GM23338 (cell line): ENCODE data around the gene YTHDC2. TPM values are rescaled to one million over a fixed set of nuclear protein-coding genes. Genes with fewer than 3 reads are reported as not detected.

Experiments used
- ATAC-seq: fragments of 200-7000 bp; cut with Tn5 transposase; 3 replicates; pipeline ENCODE4 v1.9.1; 2020
- DNase-seq: peaks from one replicate; pipeline ENCODE4 v3.0.0-alpha.2; 2015; ENCODE audit warnings: low spot score
- H2AFZ ChIP-seq: fragments of 200-600 bp; sonication (generic); 2 replicates; pipeline ENCODE4 v1.8.0; 2016; ENCODE audit warnings: antibody characterized with exemption, mild to moderate bottlenecking, moderate library complexity
- H3F3A ChIP-seq: fragments of 200-600 bp; sonication (generic); replicated peaks from 2 replicates; pipeline ENCODE4 v1.8.0; 2017; ENCODE audit warnings: antibody characterized with exemption, mixed run types, low read depth
- H3K27ac ChIP-seq: fragments of 200-600 bp; sonication (generic); 2 replicates; pipeline ENCODE4 v1.6.1; 2016; ENCODE audit warnings: low read depth
- H3K27me3 ChIP-seq: fragments of 200-600 bp; sonication (generic); 2 replicates; pipeline ENCODE4 v1.8.0; 2016; ENCODE audit warnings: mild to moderate bottlenecking, mixed run types, moderate library complexity; ENCODE audit not compliant: insufficient read depth
- H3K36me3 ChIP-seq: fragments of 200-600 bp; sonication (generic); 2 replicates; pipeline ENCODE4 v1.8.0; 2016; ENCODE audit warnings: mild to moderate bottlenecking; ENCODE audit not compliant: insufficient read depth
- H3K4me1 ChIP-seq: fragments of 200-600 bp; sonication (generic); 2 replicates; pipeline ENCODE4 v1.8.0; 2016; ENCODE audit warnings: mild to moderate bottlenecking, moderate library complexity; ENCODE audit not compliant: insufficient read depth
- H3K4me2 ChIP-seq: fragments of 200-600 bp; sonication (generic); 2 replicates; pipeline ENCODE4 v1.7.1; 2017; ENCODE audit warnings: mixed run types
- H3K4me3 ChIP-seq: fragments of 200-600 bp; sonication (generic); 2 replicates; pipeline ENCODE4 v1.6.1; 2016; ENCODE audit warnings: mixed run types
- H3K79me2 ChIP-seq: fragments of 200-600 bp; sonication (generic); replicated peaks from 2 replicates; pipeline ENCODE4 v1.8.0; 2017; ENCODE audit warnings: mild to moderate bottlenecking; ENCODE audit not compliant: insufficient read depth
- H3K9me2 ChIP-seq: fragments of 200-600 bp; sonication (generic); 2 replicates; pipeline ENCODE4 v1.8.0; 2017; ENCODE audit not compliant: insufficient read depth
- H4K20me1 ChIP-seq: fragments of 200-600 bp; sonication (generic); replicated peaks from 2 replicates; pipeline ENCODE4 v1.8.0; 2017; ENCODE audit warnings: mild to moderate bottlenecking; ENCODE audit not compliant: insufficient read depth
- H3K27ac Mint-ChIP-seq: 2 replicates; pipeline ENCODE4 v1.8.0; 2020; ENCODE audit warnings: inconsistent platforms, mild to moderate bottlenecking, moderate library complexity, mixed read lengths
- H3K27me3 Mint-ChIP-seq: 3 replicates; pipeline ENCODE4 v1.8.0; 2022; ENCODE audit warnings: low read depth, mild to moderate bottlenecking, moderate library complexity, mixed read lengths, inconsistent platforms; ENCODE audit not compliant: insufficient read depth, poor library complexity
- H3K36me3 Mint-ChIP-seq: 3 replicates; pipeline ENCODE4 v1.8.0; 2021; ENCODE audit warnings: low read depth, mild to moderate bottlenecking, inconsistent platforms, moderate library complexity, mixed read lengths
- H3K4me1 Mint-ChIP-seq: 3 replicates; pipeline ENCODE4 v1.8.0; 2020; ENCODE audit warnings: mild to moderate bottlenecking, inconsistent platforms, mixed read lengths
- H3K4me3 Mint-ChIP-seq: 3 replicates; pipeline ENCODE4 v1.8.0; 2021; ENCODE audit warnings: moderate library complexity, mild to moderate bottlenecking, inconsistent platforms, mixed read lengths
- H3K9me3 Mint-ChIP-seq: 3 replicates; pipeline ENCODE4 v1.8.0; 2020; ENCODE audit warnings: moderate library complexity, mild to moderate bottlenecking, inconsistent platforms, mixed read lengths
- CREB1 ChIP-seq: fragments of 250-450 bp; sonication (Bioruptor Pico); IDR thresholded peaks from 2 replicates; pipeline ENCODE4 v1.5.0; 2020; ENCODE audit warnings: low read depth, mild to moderate bottlenecking, moderate library complexity
- EZH2 ChIP-seq: fragments of 200-600 bp; sonication (generic); IDR thresholded peaks from one replicate; pipeline ENCODE4 v1.8.0; 2017; ENCODE audit warnings: antibody characterized with exemption, mild to moderate bottlenecking, low read depth; ENCODE audit not compliant: unreplicated experiment
- JUNB ChIP-seq: IDR thresholded peaks from one replicate; pipeline ENCODE4 v1.6.1; 2016; ENCODE audit warnings: antibody characterized with exemption; ENCODE audit not compliant: unreplicated experiment
- NANOG ChIP-seq: IDR thresholded peaks from 2 replicates; pipeline ENCODE4 v1.6.1; 2016; ENCODE audit warnings: antibody characterized with exemption, borderline replicate concordance
- POLR2AphosphoS5 ChIP-seq: IDR thresholded peaks from 2 replicates; pipeline ENCODE4 v1.6.1; 2016; ENCODE audit warnings: antibody characterized with exemption, low read depth
- ZNF114 ChIP-seq: fragments of 250-450 bp; sonication (Bioruptor Pico); IDR thresholded peaks from 2 replicates; pipeline ENCODE4 v1.5.0; 2020; ENCODE audit warnings: mild to moderate bottlenecking, moderate library complexity
- polyA plus RNA-seq: library from polyadenylated mRNA; unstranded; fragments of >200 nt; fragmentation: Nextera tagmentation; extraction: Ambion mirVana; gene quantifications from 2 replicates; pipeline ENCODE4 v1.2.1, GENCODE V29; 2016
- total RNA-seq: library from RNA; depleted of rRNA; stranded (reverse); fragments of >200 nt; shearing (Covaris generic); gene quantifications from 2 replicates; pipeline ENCODE4 v1.2.3, GENCODE V29; 2014
- TF ChIP-seq, protein P1 (sequence below): fragments of 250-450 bp; sonication (Bioruptor Pico); IDR thresholded peaks from 2 replicates; pipeline ENCODE4 v1.5.0; 2020; ENCODE audit warnings: mild to moderate bottlenecking, moderate library complexity
- TF ChIP-seq, protein P2 (sequence below): IDR thresholded peaks from one replicate; pipeline ENCODE4 v1.6.1; 2018; ENCODE audit warnings: antibody characterized with exemption; ENCODE audit not compliant: unreplicated experiment

Gene YTHDC2
- total and polyA plus RNA-seq, 2 experiments from 2014 or later: 19.9 to 33.9 TPM

DNA sequence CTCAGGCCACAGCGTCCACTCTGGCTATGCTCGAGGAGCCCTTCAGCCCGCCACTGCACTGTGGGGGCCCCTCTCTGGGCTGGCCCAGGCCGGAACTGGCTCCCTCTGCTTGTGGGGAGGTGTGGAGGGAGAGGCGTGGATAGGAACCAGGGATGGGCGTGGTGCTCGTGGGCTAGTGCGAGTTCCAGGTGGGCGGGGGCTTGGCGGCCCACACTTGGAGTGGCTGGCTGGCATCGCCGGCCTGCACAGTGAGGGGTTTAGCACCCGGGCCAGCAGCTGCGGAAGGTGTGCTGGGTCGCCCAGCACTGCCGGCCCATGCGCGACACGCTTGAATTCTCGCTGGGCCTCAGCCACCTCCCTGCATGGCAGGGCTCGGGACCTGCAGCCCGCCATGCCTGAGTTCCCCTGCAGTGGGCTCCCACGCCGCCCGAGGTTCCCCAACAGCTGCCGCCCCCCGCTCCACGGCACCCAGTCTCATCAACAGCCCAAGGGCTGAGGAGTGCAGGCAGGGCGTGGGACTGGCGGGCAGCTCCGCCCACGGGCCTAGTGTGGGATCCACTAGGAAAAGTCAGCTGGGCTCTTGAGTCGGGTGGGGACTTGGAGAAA is 103.8 kb downstream of the YTHDC2 start:
- no peak overlapping the region for H3K4me2 ChIP-seq
- H3K27me3 ChIP-seq: no peaks in the 10 kb centered on the region
- Mint-ChIP-seq H3K27ac (no peak overlapping the region), H3K36me3 (peaks cover 16% of the 10 kb centered on the region; the same call in 2 of the 3 replicates), H3K9me3 (peaks cover 23% of the 10 kb centered on the region), H3K4me3 (no peak overlapping the region), H3K4me1 (peaks cover 12% of the 10 kb centered on the region), H3K27me3 (peaks cover 6% of the 10 kb centered on the region)
- H3K4me3 ChIP-seq: no peak overlapping the region
- H3K79me2 ChIP-seq: no peaks in the 10 kb centered on the region
- H3K36me3 ChIP-seq: peaks cover 4% of the 10 kb centered on the region; the same call in 1 of the 2 replicates
- DNase-seq (no peak), ATAC-seq (no peak)
- no peak overlapping the region for H2AFZ ChIP-seq
- H3K27ac ChIP-seq: no peak overlapping the region
- no peaks in the 10 kb centered on the region for H3K9me2 ChIP-seq
- H4K20me1 ChIP-seq: no peaks in the 10 kb centered on the region
- TF ChIP-seq NANOG (no peak), CREB1 (CRISPR knock-in tag) (no peak), POLR2AphosphoS5 (no peak), EZH2 (no peak), ZNF114 (CRISPR knock-in tag) (no peak), JUNB (no peak)
- TF ChIP-seq, protein P1, sequence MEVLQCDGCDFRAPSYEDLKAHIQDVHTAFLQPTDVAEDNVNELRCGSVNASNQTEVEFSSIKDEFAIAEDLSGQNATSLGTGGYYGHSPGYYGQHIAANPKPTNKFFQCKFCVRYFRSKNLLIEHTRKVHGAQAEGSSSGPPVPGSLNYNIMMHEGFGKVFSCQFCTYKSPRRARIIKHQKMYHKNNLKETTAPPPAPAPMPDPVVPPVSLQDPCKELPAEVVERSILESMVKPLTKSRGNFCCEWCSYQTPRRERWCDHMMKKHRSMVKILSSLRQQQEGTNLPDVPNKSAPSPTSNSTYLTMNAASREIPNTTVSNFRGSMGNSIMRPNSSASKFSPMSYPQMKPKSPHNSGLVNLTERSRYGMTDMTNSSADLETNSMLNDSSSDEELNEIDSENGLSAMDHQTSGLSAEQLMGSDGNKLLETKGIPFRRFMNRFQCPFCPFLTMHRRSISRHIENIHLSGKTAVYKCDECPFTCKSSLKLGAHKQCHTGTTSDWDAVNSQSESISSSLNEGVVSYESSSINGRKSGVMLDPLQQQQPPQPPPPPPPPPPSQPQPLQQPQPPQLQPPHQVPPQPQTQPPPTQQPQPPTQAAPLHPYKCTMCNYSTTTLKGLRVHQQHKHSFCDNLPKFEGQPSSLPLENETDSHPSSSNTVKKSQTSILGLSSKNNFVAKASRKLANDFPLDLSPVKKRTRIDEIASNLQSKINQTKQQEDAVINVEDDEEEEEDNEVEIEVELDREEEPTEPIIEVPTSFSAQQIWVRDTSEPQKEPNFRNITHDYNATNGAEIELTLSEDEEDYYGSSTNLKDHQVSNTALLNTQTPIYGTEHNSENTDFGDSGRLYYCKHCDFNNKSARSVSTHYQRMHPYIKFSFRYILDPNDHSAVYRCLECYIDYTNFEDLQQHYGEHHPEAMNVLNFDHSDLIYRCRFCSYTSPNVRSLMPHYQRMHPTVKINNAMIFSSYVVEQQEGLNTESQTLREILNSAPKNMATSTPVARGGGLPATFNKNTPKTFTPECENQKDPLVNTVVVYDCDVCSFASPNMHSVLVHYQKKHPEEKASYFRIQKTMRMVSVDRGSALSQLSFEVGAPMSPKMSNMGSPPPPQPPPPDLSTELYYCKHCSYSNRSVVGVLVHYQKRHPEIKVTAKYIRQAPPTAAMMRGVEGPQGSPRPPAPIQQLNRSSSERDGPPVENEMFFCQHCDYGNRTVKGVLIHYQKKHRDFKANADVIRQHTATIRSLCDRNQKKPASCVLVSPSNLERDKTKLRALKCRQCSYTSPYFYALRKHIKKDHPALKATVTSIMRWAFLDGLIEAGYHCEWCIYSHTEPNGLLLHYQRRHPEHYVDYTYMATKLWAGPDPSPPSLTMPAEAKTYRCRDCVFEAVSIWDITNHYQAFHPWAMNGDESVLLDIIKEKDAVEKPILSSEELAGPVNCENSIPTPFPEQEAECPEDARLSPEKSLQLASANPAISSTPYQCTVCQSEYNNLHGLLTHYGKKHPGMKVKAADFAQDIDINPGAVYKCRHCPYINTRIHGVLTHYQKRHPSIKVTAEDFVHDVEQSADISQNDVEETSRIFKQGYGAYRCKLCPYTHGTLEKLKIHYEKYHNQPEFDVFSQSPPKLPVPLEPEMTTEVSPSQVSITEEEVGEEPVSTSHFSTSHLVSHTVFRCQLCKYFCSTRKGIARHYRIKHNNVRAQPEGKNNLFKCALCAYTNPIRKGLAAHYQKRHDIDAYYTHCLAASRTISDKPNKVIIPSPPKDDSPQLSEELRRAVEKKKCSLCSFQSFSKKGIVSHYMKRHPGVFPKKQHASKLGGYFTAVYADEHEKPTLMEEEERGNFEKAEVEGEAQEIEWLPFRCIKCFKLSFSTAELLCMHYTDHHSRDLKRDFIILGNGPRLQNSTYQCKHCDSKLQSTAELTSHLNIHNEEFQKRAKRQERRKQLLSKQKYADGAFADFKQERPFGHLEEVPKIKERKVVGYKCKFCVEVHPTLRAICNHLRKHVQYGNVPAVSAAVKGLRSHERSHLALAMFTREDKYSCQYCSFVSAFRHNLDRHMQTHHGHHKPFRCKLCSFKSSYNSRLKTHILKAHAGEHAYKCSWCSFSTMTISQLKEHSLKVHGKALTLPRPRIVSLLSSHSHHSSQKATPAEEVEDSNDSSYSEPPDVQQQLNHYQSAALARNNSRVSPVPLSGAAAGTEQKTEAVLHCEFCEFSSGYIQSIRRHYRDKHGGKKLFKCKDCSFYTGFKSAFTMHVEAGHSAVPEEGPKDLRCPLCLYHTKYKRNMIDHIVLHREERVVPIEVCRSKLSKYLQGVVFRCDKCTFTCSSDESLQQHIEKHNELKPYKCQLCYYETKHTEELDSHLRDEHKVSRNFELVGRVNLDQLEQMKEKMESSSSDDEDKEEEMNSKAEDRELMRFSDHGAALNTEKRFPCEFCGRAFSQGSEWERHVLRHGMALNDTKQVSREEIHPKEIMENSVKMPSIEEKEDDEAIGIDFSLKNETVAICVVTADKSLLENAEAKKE (CRISPR knock-in tag): no peak
- TF ChIP-seq, protein P2, sequence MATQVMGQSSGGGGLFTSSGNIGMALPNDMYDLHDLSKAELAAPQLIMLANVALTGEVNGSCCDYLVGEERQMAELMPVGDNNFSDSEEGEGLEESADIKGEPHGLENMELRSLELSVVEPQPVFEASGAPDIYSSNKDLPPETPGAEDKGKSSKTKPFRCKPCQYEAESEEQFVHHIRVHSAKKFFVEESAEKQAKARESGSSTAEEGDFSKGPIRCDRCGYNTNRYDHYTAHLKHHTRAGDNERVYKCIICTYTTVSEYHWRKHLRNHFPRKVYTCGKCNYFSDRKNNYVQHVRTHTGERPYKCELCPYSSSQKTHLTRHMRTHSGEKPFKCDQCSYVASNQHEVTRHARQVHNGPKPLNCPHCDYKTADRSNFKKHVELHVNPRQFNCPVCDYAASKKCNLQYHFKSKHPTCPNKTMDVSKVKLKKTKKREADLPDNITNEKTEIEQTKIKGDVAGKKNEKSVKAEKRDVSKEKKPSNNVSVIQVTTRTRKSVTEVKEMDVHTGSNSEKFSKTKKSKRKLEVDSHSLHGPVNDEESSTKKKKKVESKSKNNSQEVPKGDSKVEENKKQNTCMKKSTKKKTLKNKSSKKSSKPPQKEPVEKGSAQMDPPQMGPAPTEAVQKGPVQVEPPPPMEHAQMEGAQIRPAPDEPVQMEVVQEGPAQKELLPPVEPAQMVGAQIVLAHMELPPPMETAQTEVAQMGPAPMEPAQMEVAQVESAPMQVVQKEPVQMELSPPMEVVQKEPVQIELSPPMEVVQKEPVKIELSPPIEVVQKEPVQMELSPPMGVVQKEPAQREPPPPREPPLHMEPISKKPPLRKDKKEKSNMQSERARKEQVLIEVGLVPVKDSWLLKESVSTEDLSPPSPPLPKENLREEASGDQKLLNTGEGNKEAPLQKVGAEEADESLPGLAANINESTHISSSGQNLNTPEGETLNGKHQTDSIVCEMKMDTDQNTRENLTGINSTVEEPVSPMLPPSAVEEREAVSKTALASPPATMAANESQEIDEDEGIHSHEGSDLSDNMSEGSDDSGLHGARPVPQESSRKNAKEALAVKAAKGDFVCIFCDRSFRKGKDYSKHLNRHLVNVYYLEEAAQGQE: no peak
- H3F3A ChIP-seq: no peaks in the 10 kb centered on the region
- peaks cover 20% of the 10 kb centered on the region for H3K4me1 ChIP-seq
